ENCODE results near the gene KCNC3. TPM values are rescaled to one million over a fixed set of nuclear protein-coding genes. Genes with fewer than 3 reads are reported as not detected.

The KCNC3 gene
- total and polyA plus RNA-seq, 2 of the 13 experiments (the other 11 are each of a cell fraction or from before 2014, with no cell fraction given), result 0.29 to 1.7 TPM

DNA sequence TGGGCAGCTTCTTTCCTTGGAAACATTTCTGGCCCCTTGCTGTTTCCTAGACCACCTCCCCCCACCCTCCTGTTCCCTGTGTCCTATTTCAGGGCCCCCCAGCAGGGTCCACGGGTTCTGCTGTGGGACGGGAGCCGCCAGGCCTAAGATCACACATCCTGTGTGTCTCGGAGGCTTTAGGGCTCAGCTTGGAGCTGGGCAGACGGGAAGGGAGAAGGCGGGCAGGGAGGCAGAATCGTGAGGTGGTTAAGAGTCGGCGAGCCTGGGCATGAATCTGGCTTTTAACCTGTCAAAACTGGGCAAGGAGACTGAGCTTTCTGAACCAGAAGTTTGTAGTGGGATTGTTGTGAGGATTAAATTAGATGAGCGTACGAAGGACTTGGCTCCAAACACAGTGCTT lies 4.8 kb downstream of the KCNC3 start:
- in situ Hi-C loops (cut with HindIII; ENCODE audit: extremely low pct_ligation_motif_present, low pct_unique_long_range_greater_than_20kb), result no loop called here
- Histone ChIP-seq H3K36me3 (replicated peaks in 1 of 2; ENCODE audit: control insufficient read depth in 1 of 2, insufficient read depth in 2 of 2, low read length in 2 of 2) (peaks cover 0 to 3% of the 10 kb centered on the region in 2 experiments; a peak in 3 of 5 replicates), H3K9me3 (ENCODE audit: low read length) (no peaks in the 10 kb centered on the region), H4K20me1 (ENCODE audit: insufficient read depth, low read length) (peaks cover 7% of the 10 kb centered on the region; the same call in 1 of the 2 replicates), H3K79me2 (ENCODE audit: insufficient read depth, low read length) (no peaks in the 10 kb centered on the region), H2AFZ (ENCODE audit: low read length) (no peak overlapping the region), H3K27ac (ENCODE audit: extremely low read length, insufficient read depth, low read length) (peak overlapping the region; percentile 39), H3K4me2 (ENCODE audit: low read depth, low read length) (peak overlapping the region; percentile 77), H3K9ac (ENCODE audit: insufficient read depth, low read depth, low read length) (no peak overlapping the region), H3K4me3 (replicated peaks in 1 of 3; ENCODE audit: insufficient read depth in 1 of 3, low read depth in 2 of 3, low read length in 3 of 3) (no peak overlapping the region), H3K27me3 (ENCODE audit: control insufficient read depth in 1 of 2, insufficient read depth in 2 of 2, low read length in 2 of 2) (no peaks in the 10 kb centered on the region), H3K4me1 (ENCODE audit: insufficient read depth, low read length) (peaks cover 36% of the 10 kb centered on the region)
- BruUV-seq (replicated peaks), result no TSS peak
- DNase-seq (ENCODE audit: low spot score) (no peak), FAIRE-seq (no peak), ATAC-seq (no peak)
- ChIA-PET CTCF (ENCODE audit: low intra/inter-chr PET ratio, low total read pairs) (no interaction called here), POLR2A (interaction anchor here (1.8 kb wide), 1 partner anchor 24 kb away, joined by 5 read pairs; no protein-coding TSS in a partner anchor)
- intact Hi-C loops (cut with micrococcal nuclease; ENCODE audit: unreplicated experiment), result no loop called here
- 88% methylated on average over 11 of the region's 11 CpGs for WGBS (ENCODE audit: low lambda C conversion rate)
- TF ChIP-seq SP4 (CRISPR knock-in tag; IDR thresholded peaks at IDR 0.05), result peak; percentile 17; the same call in 1 of the 2 replicates
- no peak for TF ChIP-seq HIVEP1 (CRISPR knock-in tag; IDR thresholded peaks at IDR 0.05)

DNA sequence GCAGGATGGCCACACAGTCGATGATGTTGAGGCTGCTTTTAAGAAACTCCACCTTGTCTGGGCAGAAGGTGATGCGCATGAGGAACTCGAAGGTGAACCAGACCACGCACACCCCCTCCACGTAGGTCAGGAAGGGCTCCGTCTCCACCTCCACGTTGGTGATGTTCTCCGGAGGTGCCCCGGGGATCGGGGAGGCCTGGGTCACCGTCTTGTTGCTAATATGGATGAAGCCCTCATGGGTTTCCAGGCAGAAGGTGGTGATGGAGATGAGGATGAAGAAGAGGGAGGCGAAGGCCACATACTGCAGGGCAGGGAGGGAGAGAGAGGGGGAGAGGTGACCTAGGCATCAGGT lies 5.4 kb downstream of the KCNC3 start:
- H3K4me2 ChIP-seq (ENCODE audit: low read depth, low read length), result no peak overlapping the region
- TF ChIP-seq PAF1 (CRISPR knock-in tag; IDR thresholded peaks at IDR 0.05) (no peak), HNRNPH1 (optimal IDR thresholded peaks at IDR 0.05; ENCODE audit: low read depth, low read length) (no peak)
- TF ChIP-seq, protein P1, sequence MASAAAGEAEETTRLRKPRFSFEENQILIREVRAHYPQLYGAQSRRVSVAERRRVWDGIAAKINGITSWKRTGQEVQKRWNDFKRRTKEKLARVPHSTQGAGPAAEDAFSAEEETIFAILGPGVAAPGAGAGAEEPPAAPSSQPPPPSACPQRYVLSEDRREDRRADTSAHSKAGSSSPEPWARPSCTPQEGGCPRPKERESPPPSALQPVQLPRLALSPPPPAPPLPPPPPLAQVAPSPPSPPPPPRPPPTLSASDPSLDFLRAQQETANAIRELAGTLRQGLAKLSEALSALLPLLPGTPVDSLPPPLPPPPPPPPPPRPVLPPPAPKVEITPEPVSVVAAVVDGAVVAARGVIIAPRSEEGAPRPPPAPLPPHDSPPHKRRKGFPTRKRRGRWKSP (CRISPR knock-in tag; IDR thresholded peaks at IDR 0.05), result no peak
- DNase-seq (ENCODE audit: low spot score), result no peak
- H2AFZ ChIP-seq (ENCODE audit: low read length), result no peak overlapping the region
- no peak overlapping the region for H3K27ac ChIP-seq (ENCODE audit: extremely low read length, insufficient read depth, low read length)
- H3K36me3 ChIP-seq (replicated peaks in 1 of 2; ENCODE audit: control insufficient read depth in 1 of 2, insufficient read depth in 2 of 2, low read length in 2 of 2), result peaks cover 0 to 3% of the 10 kb centered on the region in 2 experiments; a peak in 3 of 5 replicates
- H3K4me3 ChIP-seq (replicated peaks in 1 of 3; ENCODE audit: insufficient read depth in 1 of 3, low read depth in 2 of 3, low read length in 3 of 3), result no peak overlapping the region
- no peaks in the 10 kb centered on the region for H3K9me3 ChIP-seq (ENCODE audit: low read length)
- no peak for FAIRE-seq
- intact Hi-C loops (cut with micrococcal nuclease; ENCODE audit: unreplicated experiment) (no loop called here), in situ Hi-C loops (cut with HindIII; ENCODE audit: extremely low pct_ligation_motif_present, low pct_unique_long_range_greater_than_20kb) (no loop called here)
- POLR2A ChIA-PET, result no interaction called here
- no peak overlapping the region for H3K9ac ChIP-seq (ENCODE audit: insufficient read depth, low read depth, low read length)
- ATAC-seq, result no peak
- no peaks in the 10 kb centered on the region for H3K79me2 ChIP-seq (ENCODE audit: insufficient read depth, low read length)
- 92% methylated on average over 12 of the region's 12 CpGs for WGBS (ENCODE audit: low lambda C conversion rate)
- H4K20me1 ChIP-seq (ENCODE audit: insufficient read depth, low read length), result peaks cover 7% of the 10 kb centered on the region; the same call in 1 of the 2 replicates
- H3K27me3 ChIP-seq (ENCODE audit: control insufficient read depth in 1 of 2, insufficient read depth in 2 of 2, low read length in 2 of 2), result no peaks in the 10 kb centered on the region
- CTCF ChIA-PET (ENCODE audit: low intra/inter-chr PET ratio, low total read pairs), result no interaction called here
- peaks cover 36% of the 10 kb centered on the region for H3K4me1 ChIP-seq (ENCODE audit: insufficient read depth, low read length)
- no TSS peak for BruUV-seq (replicated peaks)

Data from HepG2 (cell line).